ENCODE data around the gene SLC19A2.

GRCh38 chr1:169528215-169529067 is 42.7 kb upstream of the SLC19A2 start:
- no peak for TF ChIP-seq EZH2 (IDR thresholded peaks at IDR 0.05; ENCODE audit: borderline replicate concordance, low read depth, low read length, severe bottlenecking)
- no peak for TF ChIP-seq CTCF (IDR thresholded peaks at IDR 0.05; ENCODE audit: borderline replicate concordance, extremely low read depth, low read length, poor library complexity, severe bottlenecking)

Measured in DND-41 (cell line).